ENCODE data around the gene KDM4C. TPM values are rescaled to one million over a fixed set of nuclear protein-coding genes. Genes with fewer than 3 reads are reported as not detected.

KDM4C gene
- polyA plus RNA-seq, 1 donor, result 12.0 TPM

GRCh38 chr9:7042124-7042523 is 284.4 kb downstream of the KDM4C start:
- DNase-seq (ENCODE audit: low read depth), result no peak

- no peak for DNase-seq (ENCODE audit: low read depth)
Observed at GRCh38 chr9:7045361-7045760, 287.6 kb downstream of the KDM4C start.

- no peak for DNase-seq (ENCODE audit: low read depth)
Observed at GRCh38 chr9:7051711-7052110, 293.9 kb downstream of the KDM4C start.

GRCh38 chr9:7053903-7054302 is 296.1 kb downstream of the KDM4C start:
- DNase-seq (ENCODE audit: low read depth), result no peak

- DNase-seq (ENCODE audit: low read depth), result no peak
Observed at GRCh38 chr9:7055171-7055903, 297.6 kb downstream of the KDM4C start.

GRCh38 chr9:7056254-7056653 is 298.5 kb downstream of the KDM4C start:
- no peak for DNase-seq (ENCODE audit: low read depth)

GRCh38 chr9:7058473-7058872 is 300.7 kb downstream of the KDM4C start:
- no peak for DNase-seq (ENCODE audit: low read depth)

- no peak for DNase-seq (ENCODE audit: low read depth)
Observed at GRCh38 chr9:7067169-7067568, 309.4 kb downstream of the KDM4C start.

GRCh38 chr9:7071916-7072315 is 314.1 kb downstream of the KDM4C start:
- DNase-seq (ENCODE audit: low read depth), result no peak

GRCh38 chr9:7073706-7074105 is 315.9 kb downstream of the KDM4C start:
- DNase-seq (ENCODE audit: low read depth), result no peak

- no peak for DNase-seq (ENCODE audit: low read depth)
Observed at GRCh38 chr9:7075154-7075553, 317.4 kb downstream of the KDM4C start.

GRCh38 chr9:7079051-7079450 is 321.3 kb downstream of the KDM4C start:
- DNase-seq (ENCODE audit: low read depth), result no peak

- no peak for DNase-seq (ENCODE audit: low read depth)
Observed at GRCh38 chr9:7081065-7081600, 323.4 kb downstream of the KDM4C start.

- DNase-seq (ENCODE audit: low read depth), result no peak
Observed at GRCh38 chr9:7083192-7083591, 325.4 kb downstream of the KDM4C start.

GRCh38 chr9:7085357-7085756 is 327.6 kb downstream of the KDM4C start:
- DNase-seq (ENCODE audit: low read depth), result no peak

GRCh38 chr9:7086389-7086788 is 328.6 kb downstream of the KDM4C start:
- DNase-seq (ENCODE audit: low read depth), result no peak

- peak; percentile 46 for DNase-seq (ENCODE audit: low read depth)
Observed at GRCh38 chr9:7088611-7089010, 330.8 kb downstream of the KDM4C start.

- DNase-seq (ENCODE audit: low read depth), result peak; percentile 19
Observed at GRCh38 chr9:7089406-7090193, 331.8 kb downstream of the KDM4C start.

GRCh38 chr9:7093040-7093439 is 335.3 kb downstream of the KDM4C start:
- DNase-seq (ENCODE audit: low read depth), result no peak

- no peak for DNase-seq (ENCODE audit: low read depth)
Observed at GRCh38 chr9:7094052-7094451, 336.3 kb downstream of the KDM4C start.

GRCh38 chr9:7094576-7094975 is 336.8 kb downstream of the KDM4C start:
- DNase-seq (ENCODE audit: low read depth), result no peak

GRCh38 chr9:7095058-7095457 is 337.3 kb downstream of the KDM4C start:
- no peak for DNase-seq (ENCODE audit: low read depth)
